WTC11 (cell line): ENCODE data around the gene TPGS2.

ENCODE experiments used
- TF ChIP-seq, protein P1 (sequence below): fragments of 200-600 bp; IDR thresholded peaks from 2 replicates; pipeline ENCODE4 v1.8.0; 2022; ENCODE audit warnings: antibody characterized with exemption
- TF ChIP-seq, protein P2 (sequence below): sonication (generic); formaldehyde crosslinking; IDR thresholded peaks from 2 replicates; pipeline ENCODE4 v1.8.1; 2022; ENCODE audit warnings: low read depth, mild to moderate bottlenecking, moderate library complexity, missing genetic modification reagents, borderline replicate concordance
- TF ChIP-seq, protein P3 (sequence below): sonication (generic); formaldehyde crosslinking; IDR thresholded peaks from 2 replicates; pipeline ENCODE4 v1.8.0; 2023; ENCODE audit warnings: missing genetic modification reagents
- TF ChIP-seq, protein P4 (sequence below): sonication (generic); formaldehyde crosslinking; IDR thresholded peaks from 2 replicates; pipeline ENCODE4 v1.8.1; 2023; ENCODE audit warnings: mild to moderate bottlenecking, missing genetic modification reagents

DNA sequence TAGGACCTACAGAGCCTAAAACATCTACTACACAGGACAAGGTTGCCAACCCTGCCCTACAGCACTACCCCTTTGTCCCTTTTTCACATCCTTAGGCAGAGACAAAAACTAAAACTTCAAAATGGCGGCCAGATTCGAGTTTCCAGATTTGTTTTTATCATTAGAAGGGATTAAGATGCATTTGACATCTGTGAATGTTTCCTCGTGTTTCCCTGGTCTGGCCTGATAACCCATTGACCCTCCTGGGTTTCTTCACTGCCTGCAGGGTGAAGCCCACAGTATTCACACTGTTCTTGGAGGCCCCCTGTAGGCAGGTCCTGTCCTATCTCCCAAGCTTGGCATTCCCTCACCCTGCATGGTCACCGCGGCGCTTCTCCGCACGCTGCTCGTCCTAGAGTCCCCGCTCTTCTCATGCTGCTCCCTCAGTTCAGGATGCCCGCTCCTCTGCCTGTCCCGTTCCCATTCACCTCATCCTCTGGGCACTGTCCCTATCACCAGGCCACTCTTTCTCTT, 67.6 kb downstream of the TPGS2 start:
- TF ChIP-seq, protein P1, sequence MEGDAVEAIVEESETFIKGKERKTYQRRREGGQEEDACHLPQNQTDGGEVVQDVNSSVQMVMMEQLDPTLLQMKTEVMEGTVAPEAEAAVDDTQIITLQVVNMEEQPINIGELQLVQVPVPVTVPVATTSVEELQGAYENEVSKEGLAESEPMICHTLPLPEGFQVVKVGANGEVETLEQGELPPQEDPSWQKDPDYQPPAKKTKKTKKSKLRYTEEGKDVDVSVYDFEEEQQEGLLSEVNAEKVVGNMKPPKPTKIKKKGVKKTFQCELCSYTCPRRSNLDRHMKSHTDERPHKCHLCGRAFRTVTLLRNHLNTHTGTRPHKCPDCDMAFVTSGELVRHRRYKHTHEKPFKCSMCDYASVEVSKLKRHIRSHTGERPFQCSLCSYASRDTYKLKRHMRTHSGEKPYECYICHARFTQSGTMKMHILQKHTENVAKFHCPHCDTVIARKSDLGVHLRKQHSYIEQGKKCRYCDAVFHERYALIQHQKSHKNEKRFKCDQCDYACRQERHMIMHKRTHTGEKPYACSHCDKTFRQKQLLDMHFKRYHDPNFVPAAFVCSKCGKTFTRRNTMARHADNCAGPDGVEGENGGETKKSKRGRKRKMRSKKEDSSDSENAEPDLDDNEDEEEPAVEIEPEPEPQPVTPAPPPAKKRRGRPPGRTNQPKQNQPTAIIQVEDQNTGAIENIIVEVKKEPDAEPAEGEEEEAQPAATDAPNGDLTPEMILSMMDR = no peak
- TF ChIP-seq, protein P2, sequence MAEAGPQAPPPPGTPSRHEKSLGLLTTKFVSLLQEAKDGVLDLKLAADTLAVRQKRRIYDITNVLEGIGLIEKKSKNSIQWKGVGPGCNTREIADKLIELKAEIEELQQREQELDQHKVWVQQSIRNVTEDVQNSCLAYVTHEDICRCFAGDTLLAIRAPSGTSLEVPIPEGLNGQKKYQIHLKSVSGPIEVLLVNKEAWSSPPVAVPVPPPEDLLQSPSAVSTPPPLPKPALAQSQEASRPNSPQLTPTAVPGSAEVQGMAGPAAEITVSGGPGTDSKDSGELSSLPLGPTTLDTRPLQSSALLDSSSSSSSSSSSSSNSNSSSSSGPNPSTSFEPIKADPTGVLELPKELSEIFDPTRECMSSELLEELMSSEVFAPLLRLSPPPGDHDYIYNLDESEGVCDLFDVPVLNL (CRISPR knock-in tag) = no peak
- TF ChIP-seq, protein P3, sequence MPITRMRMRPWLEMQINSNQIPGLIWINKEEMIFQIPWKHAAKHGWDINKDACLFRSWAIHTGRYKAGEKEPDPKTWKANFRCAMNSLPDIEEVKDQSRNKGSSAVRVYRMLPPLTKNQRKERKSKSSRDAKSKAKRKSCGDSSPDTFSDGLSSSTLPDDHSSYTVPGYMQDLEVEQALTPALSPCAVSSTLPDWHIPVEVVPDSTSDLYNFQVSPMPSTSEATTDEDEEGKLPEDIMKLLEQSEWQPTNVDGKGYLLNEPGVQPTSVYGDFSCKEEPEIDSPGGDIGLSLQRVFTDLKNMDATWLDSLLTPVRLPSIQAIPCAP (CRISPR knock-in tag) = no peak
- TF ChIP-seq, protein P4, sequence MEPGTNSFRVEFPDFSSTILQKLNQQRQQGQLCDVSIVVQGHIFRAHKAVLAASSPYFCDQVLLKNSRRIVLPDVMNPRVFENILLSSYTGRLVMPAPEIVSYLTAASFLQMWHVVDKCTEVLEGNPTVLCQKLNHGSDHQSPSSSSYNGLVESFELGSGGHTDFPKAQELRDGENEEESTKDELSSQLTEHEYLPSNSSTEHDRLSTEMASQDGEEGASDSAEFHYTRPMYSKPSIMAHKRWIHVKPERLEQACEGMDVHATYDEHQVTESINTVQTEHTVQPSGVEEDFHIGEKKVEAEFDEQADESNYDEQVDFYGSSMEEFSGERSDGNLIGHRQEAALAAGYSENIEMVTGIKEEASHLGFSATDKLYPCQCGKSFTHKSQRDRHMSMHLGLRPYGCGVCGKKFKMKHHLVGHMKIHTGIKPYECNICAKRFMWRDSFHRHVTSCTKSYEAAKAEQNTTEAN (CRISPR knock-in tag) = no peak
